MG63 (cell line): Measurements from ENCODE around the gene STKLD1. TPM values are rescaled to one million over a fixed set of nuclear protein-coding genes. Genes with fewer than 3 reads are reported as not detected.
A peak's percentile ranks its signal among the peaks of the same experiment; 100 is the strongest.

Experiments
- DNase-seq: peaks from one replicate; pipeline ENCODE4 v3.0.0-alpha.2; 2020
- H3K27me3 ChIP-seq: fragments of 250-450 bp; sonication (Bioruptor Pico); 2 replicates; pipeline ENCODE4 v1.5.1; 2020; ENCODE audit warnings: mild to moderate bottlenecking, moderate library complexity
- H3K36me3 ChIP-seq: fragments of 250-450 bp; sonication (Bioruptor Pico); 2 replicates; pipeline ENCODE4 v1.5.1; 2020; ENCODE audit warnings: mild to moderate bottlenecking, moderate library complexity
- H3K4me3 ChIP-seq: fragments of 250-450 bp; sonication (Bioruptor Pico); 2 replicates; pipeline ENCODE4 v1.5.1; 2020; ENCODE audit warnings: mild to moderate bottlenecking, moderate library complexity
- H3K9me3 ChIP-seq: fragments of 250-450 bp; sonication (Bioruptor Pico); 2 replicates; pipeline ENCODE4 v1.5.1; 2020; ENCODE audit warnings: mild to moderate bottlenecking, moderate library complexity
- total RNA-seq: library from RNA; depleted of rRNA; stranded (reverse); fragments of >200 nt; shearing (Covaris generic); gene quantifications from 2 replicates; pipeline ENCODE4 v1.2.3, GENCODE V29; 2014; ENCODE audit warnings: low replicate concordance

STKLD1 gene
- total RNA-seq, 1 experiment from 2014 or later: not detected

GRCh38 chr9:133408042-133408441 lies 31.9 kb downstream of the STKLD1 start:
- H3K4me3 ChIP-seq: no peak overlapping the region
- H3K36me3 ChIP-seq: peaks cover 57% of the 10 kb centered on the region
- no peak for DNase-seq
- H3K27me3 ChIP-seq: no peaks in the 10 kb centered on the region
- no peaks in the 10 kb centered on the region for H3K9me3 ChIP-seq

- Histone ChIP-seq H3K9me3 (no peaks in the 10 kb centered on the region), H3K27me3 (no peaks in the 10 kb centered on the region), H3K4me3 (no peak overlapping the region), H3K36me3 (peaks cover 57% of the 10 kb centered on the region)
- no peak for DNase-seq
Measured at GRCh38 chr9:133415170-133415569, 39.0 kb downstream of the STKLD1 start.

- peaks cover 35% of the 10 kb centered on the region for H3K36me3 ChIP-seq
- H3K9me3 ChIP-seq: no peaks in the 10 kb centered on the region
- no peaks in the 10 kb centered on the region for H3K27me3 ChIP-seq
- H3K4me3 ChIP-seq: peak within 1 kb of the TSS; percentile 85
- DNase-seq: peak; percentile 94
Measured at GRCh38 chr9:133417541-133418461, 41.6 kb downstream of the STKLD1 start, which contains the start of gene REXO4. Gene REXO4, minus strand, starts transcription at chr9:133418010. Its CDS starts 166 bp downstream, at chr9:133417844.

- no peaks in the 10 kb centered on the region for H3K9me3 ChIP-seq
- no peaks in the 10 kb centered on the region for H3K27me3 ChIP-seq
- peak overlapping the region; percentile 85 for H3K4me3 ChIP-seq
- no peak for DNase-seq
- peaks cover 26% of the 10 kb centered on the region for H3K36me3 ChIP-seq
Measured at GRCh38 chr9:133419005-133419404, 42.8 kb downstream of the STKLD1 start.

GRCh38 chr9:133420392-133420827 lies 44.2 kb downstream of the STKLD1 start:
- DNase-seq: no peak

GRCh38 chr9:133421615-133422542 lies 45.7 kb downstream of the STKLD1 start, which contains the start of gene ADAMTS13:
Gene ADAMTS13, plus strand, starts transcription at chr9:133422367. Its CDS starts 77 bp downstream, at chr9:133422444.
- no peaks in the 10 kb centered on the region for H3K27me3 ChIP-seq
- H3K9me3 ChIP-seq: no peaks in the 10 kb centered on the region
- no peaks in the 10 kb centered on the region for H3K36me3 ChIP-seq
- no peak for DNase-seq
- H3K4me3 ChIP-seq: no peak within 1 kb of the TSS

More at GRCh38 chr9:133420392-133420827, 44.2 kb downstream of the STKLD1 start:
- Histone ChIP-seq H3K27me3 (no peaks in the 10 kb centered on the region), H3K9me3 (no peaks in the 10 kb centered on the region), H3K36me3 (peaks cover 14% of the 10 kb centered on the region), H3K4me3 (no peak overlapping the region)

- no peaks in the 10 kb centered on the region for H3K9me3 ChIP-seq
- no peak for DNase-seq
- H3K4me3 ChIP-seq: no peak overlapping the region
- no peaks in the 10 kb centered on the region for H3K36me3 ChIP-seq
- no peaks in the 10 kb centered on the region for H3K27me3 ChIP-seq
Measured at GRCh38 chr9:133423216-133423615, 47.0 kb downstream of the STKLD1 start.

GRCh38 chr9:133424187-133424586 lies 48.0 kb downstream of the STKLD1 start:
- Histone ChIP-seq H3K27me3 (no peaks in the 10 kb centered on the region), H3K36me3 (no peaks in the 10 kb centered on the region), H3K9me3 (no peaks in the 10 kb centered on the region), H3K4me3 (no peak overlapping the region)
- DNase-seq: no peak

- DNase-seq: no peak
- no peaks in the 10 kb centered on the region for H3K9me3 ChIP-seq
- no peak overlapping the region for H3K4me3 ChIP-seq
Measured at GRCh38 chr9:133425049-133425632, 49.0 kb downstream of the STKLD1 start.

GRCh38 chr9:133426011-133426410 lies 49.8 kb downstream of the STKLD1 start:
- Histone ChIP-seq H3K27me3 (no peaks in the 10 kb centered on the region), H3K36me3 (no peaks in the 10 kb centered on the region), H3K4me3 (no peak overlapping the region), H3K9me3 (no peaks in the 10 kb centered on the region)
- no peak for DNase-seq

More at GRCh38 chr9:133425049-133425632, 49.0 kb downstream of the STKLD1 start:
- no peaks in the 10 kb centered on the region for H3K27me3 ChIP-seq
- no peaks in the 10 kb centered on the region for H3K36me3 ChIP-seq

- no peaks in the 10 kb centered on the region for H3K9me3 ChIP-seq
- DNase-seq: no peak
- H3K27me3 ChIP-seq: no peaks in the 10 kb centered on the region
- no peaks in the 10 kb centered on the region for H3K36me3 ChIP-seq
- H3K4me3 ChIP-seq: no peak overlapping the region
Measured at GRCh38 chr9:133427658-133428348, 51.6 kb downstream of the STKLD1 start.

- Histone ChIP-seq H3K27me3 (no peaks in the 10 kb centered on the region), H3K9me3 (no peaks in the 10 kb centered on the region), H3K4me3 (no peak overlapping the region), H3K36me3 (no peaks in the 10 kb centered on the region)
- DNase-seq: no peak
Measured at GRCh38 chr9:133428617-133429101, 52.5 kb downstream of the STKLD1 start.

- DNase-seq: no peak
- Histone ChIP-seq H3K4me3 (no peak overlapping the region), H3K27me3 (no peaks in the 10 kb centered on the region), H3K9me3 (no peaks in the 10 kb centered on the region), H3K36me3 (no peaks in the 10 kb centered on the region)
Measured at GRCh38 chr9:133429214-133429613, 53.0 kb downstream of the STKLD1 start.

- Histone ChIP-seq H3K4me3 (no peak overlapping the region), H3K9me3 (no peaks in the 10 kb centered on the region), H3K27me3 (no peaks in the 10 kb centered on the region), H3K36me3 (no peaks in the 10 kb centered on the region)
- no peak for DNase-seq
Measured at GRCh38 chr9:133429641-133430161, 53.5 kb downstream of the STKLD1 start.

GRCh38 chr9:133430244-133430643 lies 54.1 kb downstream of the STKLD1 start:
- Histone ChIP-seq H3K9me3 (no peaks in the 10 kb centered on the region), H3K36me3 (no peaks in the 10 kb centered on the region), H3K27me3 (no peaks in the 10 kb centered on the region), H3K4me3 (no peak overlapping the region)
- DNase-seq: no peak
